HL-60 (cell line): ENCODE data around the gene TMED4.

Experiments used
- CTCF ChIP-seq: IDR thresholded peaks from one replicate; pipeline ENCODE4 v1.5.1; 2011; ENCODE audit warnings: low read length, control low read depth, inconsistent platforms; ENCODE audit not compliant: insufficient read depth
- POLR2AphosphoS5 ChIP-seq: IDR thresholded peaks from 2 replicates; pipeline ENCODE4 v1.6.1; 2012; ENCODE audit warnings: low read depth
- TF ChIP-seq, protein P1 (sequence below): IDR thresholded peaks from 2 replicates; pipeline ENCODE4 v1.6.1; 2012; ENCODE audit warnings: low read depth; ENCODE audit not compliant: insufficient replicate concordance

GRCh38 chr7:44539669-44540506 lies 42.1 kb downstream of the TMED4 start:
- TF ChIP-seq CTCF: no peak
- TF ChIP-seq POLR2AphosphoS5: no peak
- TF ChIP-seq, protein P1, sequence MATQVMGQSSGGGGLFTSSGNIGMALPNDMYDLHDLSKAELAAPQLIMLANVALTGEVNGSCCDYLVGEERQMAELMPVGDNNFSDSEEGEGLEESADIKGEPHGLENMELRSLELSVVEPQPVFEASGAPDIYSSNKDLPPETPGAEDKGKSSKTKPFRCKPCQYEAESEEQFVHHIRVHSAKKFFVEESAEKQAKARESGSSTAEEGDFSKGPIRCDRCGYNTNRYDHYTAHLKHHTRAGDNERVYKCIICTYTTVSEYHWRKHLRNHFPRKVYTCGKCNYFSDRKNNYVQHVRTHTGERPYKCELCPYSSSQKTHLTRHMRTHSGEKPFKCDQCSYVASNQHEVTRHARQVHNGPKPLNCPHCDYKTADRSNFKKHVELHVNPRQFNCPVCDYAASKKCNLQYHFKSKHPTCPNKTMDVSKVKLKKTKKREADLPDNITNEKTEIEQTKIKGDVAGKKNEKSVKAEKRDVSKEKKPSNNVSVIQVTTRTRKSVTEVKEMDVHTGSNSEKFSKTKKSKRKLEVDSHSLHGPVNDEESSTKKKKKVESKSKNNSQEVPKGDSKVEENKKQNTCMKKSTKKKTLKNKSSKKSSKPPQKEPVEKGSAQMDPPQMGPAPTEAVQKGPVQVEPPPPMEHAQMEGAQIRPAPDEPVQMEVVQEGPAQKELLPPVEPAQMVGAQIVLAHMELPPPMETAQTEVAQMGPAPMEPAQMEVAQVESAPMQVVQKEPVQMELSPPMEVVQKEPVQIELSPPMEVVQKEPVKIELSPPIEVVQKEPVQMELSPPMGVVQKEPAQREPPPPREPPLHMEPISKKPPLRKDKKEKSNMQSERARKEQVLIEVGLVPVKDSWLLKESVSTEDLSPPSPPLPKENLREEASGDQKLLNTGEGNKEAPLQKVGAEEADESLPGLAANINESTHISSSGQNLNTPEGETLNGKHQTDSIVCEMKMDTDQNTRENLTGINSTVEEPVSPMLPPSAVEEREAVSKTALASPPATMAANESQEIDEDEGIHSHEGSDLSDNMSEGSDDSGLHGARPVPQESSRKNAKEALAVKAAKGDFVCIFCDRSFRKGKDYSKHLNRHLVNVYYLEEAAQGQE: no peak
